ENCODE measurements around the gene NFYC. TPM values are rescaled to one million over a fixed set of nuclear protein-coding genes. Genes with fewer than 3 reads are reported as not detected.

The NFYC gene
- total and polyA plus RNA-seq, 2 of the 8 experiments (the other 6 are each of a cell fraction or from before 2014, with no cell fraction given) = 54.1 to 124 TPM

- no peak overlapping the region for H2BK15ac ChIP-seq (ENCODE audit: low read length)
- H2BK12ac ChIP-seq (ENCODE audit: low read depth, low read length) = 0 out of 2 replicates have a peak overlapping the region, but pooled peaks have one; percentile 14
- H4K5ac ChIP-seq (ENCODE audit: insufficient read length, low read depth, low read length) = no peak overlapping the region
- peaks cover 5% of the 10 kb centered on the region for H3K23me2 ChIP-seq (ENCODE audit: low read depth, low read length)
- H3K27me3 ChIP-seq (replicated peaks in 1 of 4; ENCODE audit: control insufficient read depth in 3 of 4, extremely low read depth in 1 of 4, insufficient read depth in 3 of 4, low read length in 3 of 4) = no peaks in the 10 kb centered on the region
- FAIRE-seq (no peak), DNase-seq (ENCODE audit: low read depth in 1 of 2, low spot score in 2 of 2) (no peak)
- H2BK5ac ChIP-seq (ENCODE audit: low read depth, low read length) = no peak overlapping the region
- no peaks in the 10 kb centered on the region for H3K36me3 ChIP-seq (ENCODE audit: control insufficient read depth in 2 of 4, insufficient read depth in 4 of 4, low read length in 3 of 4)
- H2BK20ac ChIP-seq (ENCODE audit: low read length) = no peak overlapping the region
- H4K20me1 ChIP-seq (replicated peaks in 1 of 2; ENCODE audit: control insufficient read depth in 1 of 2, insufficient read depth in 2 of 2, low read length in 2 of 2) = peaks cover 0 to 14% of the 10 kb centered on the region in 2 experiments
- 84% methylated on average over 5 of the region's 5 CpGs; no CpG with 5 or more reads in 1 of the 2 experiments for WGBS, 2 experiments (ENCODE audit: extremely low coverage in 1 of 2, insufficient coverage in 1 of 2, insufficient read length in 1 of 2, insufficient replicate concordance in 2 of 2, low coverage in 1 of 2, low lambda C conversion rate in 2 of 2, missing lambda C conversion rate in 1 of 2)
- no peak overlapping the region for H3K4me3 ChIP-seq (ENCODE audit: extremely low read depth in 1 of 4, insufficient read depth in 2 of 4, low read depth in 3 of 4, low read length in 4 of 4)
- peaks cover 6% of the 10 kb centered on the region for H3K79me1 ChIP-seq (ENCODE audit: low read depth, low read length)
- no peaks in the 10 kb centered on the region for H3K79me2 ChIP-seq (ENCODE audit: control insufficient read depth in 1 of 2, insufficient read depth in 2 of 2, low read length in 2 of 2)
- no peak overlapping the region for H3K4ac ChIP-seq (replicated peaks; ENCODE audit: insufficient read length, low read depth, low read length)
- no peak overlapping the region for H3K18ac ChIP-seq (ENCODE audit: extremely low read depth, low read length)
- POLR2A ChIA-PET (ENCODE audit: partially characterized antibody) = interaction anchor here (3.8 kb wide), 1 partner anchor 12 kb away, joined by 34 read pairs; the partner anchor contains the start of gene RIMS3
- no peaks in the 10 kb centered on the region for H3K9me3 ChIP-seq (ENCODE audit: insufficient read depth in 2 of 2, low read depth in 1 of 2, low read length in 1 of 2)
- no peak overlapping the region for H2AFZ ChIP-seq (ENCODE audit: low read length)
- no peak overlapping the region for H2BK120ac ChIP-seq (replicated peaks; ENCODE audit: low read depth, low read length)
- no peak overlapping the region; a peak in 1 of 4 replicates for H3K4me2 ChIP-seq (ENCODE audit: insufficient read depth in 1 of 2, low read depth in 2 of 2, low read length in 2 of 2)
- H2AK5ac ChIP-seq (ENCODE audit: low read depth, low read length) = no peak overlapping the region
- H4K91ac ChIP-seq (replicated peaks; ENCODE audit: insufficient read length, low read length) = no peak overlapping the region
- H3K4me1 ChIP-seq (replicated peaks in 1 of 4; ENCODE audit: control insufficient read depth in 3 of 4, insufficient read depth in 4 of 4, low read length in 3 of 4) = peaks cover 13 to 19% (median 17%) of the 10 kb centered on the region in 4 experiments
- no peak overlapping the region for H3K14ac ChIP-seq (ENCODE audit: insufficient read length)
- no peak overlapping the region for H3K23ac ChIP-seq (ENCODE audit: insufficient read length)
- no peak overlapping the region for H3K27ac ChIP-seq (ENCODE audit: low read depth, low read length)
- no peak overlapping the region for H3K56ac ChIP-seq (replicated peaks; ENCODE audit: insufficient read length, low read depth, low read length)
- no peak overlapping the region for H4K8ac ChIP-seq (ENCODE audit: extremely low read depth, insufficient read depth, low read length)
- CTCF ChIA-PET (ENCODE audit: partially characterized antibody) = interaction anchor here (2.0 to 37.5 kb wide), 3 partner anchors 12 to 26 kb away, joined by 9 to 684 read pairs (median 201); partner anchors contain the start of gene RIMS3
- no peak overlapping the region for H3K9ac ChIP-seq (replicated peaks in 1 of 4; ENCODE audit: extremely low read depth in 1 of 4, low read depth in 3 of 4, low read length in 3 of 4)
- no peak for TF ChIP-seq HDAC6 (IDR thresholded peaks at IDR 0.05; ENCODE audit: low read depth, low read length)
- TF ChIP-seq SP1 (IDR thresholded peaks at IDR 0.05; ENCODE audit: low read depth, low read length) = no peak
- no peak for TF ChIP-seq CHD2 (IDR thresholded peaks at IDR 0.05; ENCODE audit: low read length)
- no peak for TF ChIP-seq BRCA1 (IDR thresholded peaks at IDR 0.05; ENCODE audit: low read depth, low read length)
- TF ChIP-seq CBX5 (IDR thresholded peaks at IDR 0.05; ENCODE audit: low read depth, low read length) = no peak
- no peak for TF ChIP-seq SIX5 (IDR thresholded peaks at IDR 0.05; ENCODE audit: low read depth, low read length)
- no peak for TF ChIP-seq CEBPB (IDR thresholded peaks at IDR 0.05; ENCODE audit: low read depth, low read length)
- no peak for TF ChIP-seq ATF3 (IDR thresholded peaks at IDR 0.05; ENCODE audit: insufficient read depth, low read depth, low read length)
- no peak for TF ChIP-seq SIN3A (conservative IDR thresholded peaks at IDR 0.05 in 1 of 2, IDR thresholded peaks at IDR 0.05 in 1 of 2; ENCODE audit: low read depth in 1 of 2, low read length in 2 of 2)
- no peak for TF ChIP-seq RFX5 (IDR thresholded peaks at IDR 0.05; ENCODE audit: borderline replicate concordance, low read depth, low read length)
- no peak for TF ChIP-seq TCF12 (IDR thresholded peaks at IDR 0.05; ENCODE audit: low read depth, low read length)
- TF ChIP-seq CTBP2 (IDR thresholded peaks at IDR 0.05; ENCODE audit: borderline replicate concordance, insufficient read depth, insufficient read length, low read length) = no peak
- no peak for TF ChIP-seq CBX8 (IDR thresholded peaks at IDR 0.05; ENCODE audit: borderline replicate concordance, low read depth, low read length)
Measured at GRCh38 chr1:40652468-40652867, 39.0 kb upstream of the NFYC start.
